Suprapubic skin (tissue), 4 donors: Measurements from ENCODE around the gene ETV6.

ENCODE experiments used
- CTCF ChIP-seq, 2 donors: fragments of 200-600 bp in 1 of 2; fragments of 450-650 bp in 1 of 2; sonication (generic) in 1 of 2; IDR thresholded peaks; one replicate each; pipeline ENCODE4 v1.5.1; 2016 to 2019; ENCODE audit warnings: antibody characterized with exemption in 2 of 2, mild to moderate bottlenecking in 1 of 2, moderate library complexity in 1 of 2
- POLR2A ChIP-seq, 2 donors: fragments of 450-650 bp; IDR thresholded peaks; one replicate each; pipeline ENCODE4 v1.6.1; 2017; ENCODE audit warnings: antibody characterized with exemption in 2 of 2, mild to moderate bottlenecking in 2 of 2, moderate library complexity in 2 of 2
- POLR2AphosphoS5 ChIP-seq, 3 donors: sonication (generic); formaldehyde crosslinking; IDR thresholded peaks; one replicate each; pipeline ENCODE4 v1.6.1; 2017; ENCODE audit warnings: antibody characterized with exemption in 3 of 3

DNA sequence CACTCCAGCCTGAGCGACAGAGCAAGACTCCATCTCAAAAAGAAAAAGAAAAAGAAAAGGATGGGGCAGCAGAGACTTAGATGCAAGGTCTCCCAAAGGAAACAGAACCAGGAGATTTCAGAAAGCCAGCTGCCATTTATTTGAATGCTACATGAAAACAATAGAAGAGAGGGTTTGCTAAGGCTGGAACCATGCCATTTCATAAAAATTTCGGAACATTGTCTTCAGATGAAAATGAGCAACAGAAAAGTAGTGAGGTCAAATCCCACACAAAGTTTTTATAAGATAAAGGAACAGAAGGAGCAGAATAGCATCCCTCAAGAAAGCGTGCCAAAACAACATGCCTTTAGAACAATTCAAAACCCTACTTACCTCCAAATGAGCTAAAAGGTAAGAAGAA, 175.3 kb downstream of the ETV6 start:
- TF ChIP-seq CTCF (IDR thresholded peaks at IDR 0.05) (no peak), POLR2A (IDR thresholded peaks at IDR 0.05) (no peak), POLR2AphosphoS5 (IDR thresholded peaks at IDR 0.05) (no peak)
